ENCODE results near the gene GET4. TPM values are rescaled to one million over a fixed set of nuclear protein-coding genes. Genes with fewer than 3 reads are reported as not detected.
A peak's percentile ranks its signal among the peaks of the same experiment; 100 is the strongest.
"Not testable (repeated sequence)": the region's sequence is repeated elsewhere in the genome, so short reads cannot be mapped to it uniquely, and the experiment has no call there.

Gene GET4
- polyA plus RNA-seq, 3 donors, result 20.1 to 36.8 (median 25.5) TPM

- Histone ChIP-seq H3K4me3 (replicated peaks in 1 of 3; ENCODE audit: low read depth in 2 of 3, low read length in 3 of 3) (no peak overlapping the region), H4K20me1 (ENCODE audit: insufficient read depth, low read length) (peaks cover 73% of the 10 kb centered on the region), H3K9me3 (replicated peaks in 1 of 2; ENCODE audit: control insufficient read depth in 1 of 2, insufficient read depth in 1 of 2, low read length in 2 of 2) (no peaks in the 10 kb centered on the region), H2AFZ (ENCODE audit: insufficient read depth, low read depth, low read length, poor library complexity, severe bottlenecking) (no peak overlapping the region), H3K4me2 (replicated peaks; ENCODE audit: extremely low read depth, low read length, poor library complexity, severe bottlenecking) (peak overlapping the region; percentile 34), H3K9ac (ENCODE audit: insufficient read depth, low read length, poor library complexity, severe bottlenecking) (no peak overlapping the region), H3K79me2 (ENCODE audit: insufficient read depth, low read length) (peaks cover 73% of the 10 kb centered on the region), H3K27me3 (ENCODE audit: control insufficient read depth in 2 of 2, insufficient read depth in 2 of 2, low read length in 2 of 2) (no peaks in the 10 kb centered on the region), H3K36me3 (replicated peaks in 1 of 2; ENCODE audit: control insufficient read depth in 1 of 2, insufficient read depth in 2 of 2, low read length in 2 of 2) (peaks cover 23 to 33% of the 10 kb centered on the region in 2 donors), H3K27ac (ENCODE audit: low read depth in 1 of 2, low read length in 2 of 2) (peak overlapping the region in 1 of 2 donors; percentile 75), H3K4me1 (ENCODE audit: control insufficient read depth in 1 of 2, insufficient read depth in 2 of 2, low read length in 2 of 2) (peaks cover 23 to 27% of the 10 kb centered on the region in 2 donors)
- Mint-ChIP-seq H3K9me3 (peaks cover 0 to 3% (median 0%) of the 10 kb centered on the region in 7 donors), H3K27me3 (ENCODE audit: low read depth in 3 of 3) (no peaks in the 10 kb centered on the region), H3K27ac (peak overlapping the region in 6 of 7 donors; percentile 3 to 95 (median 90)), H3K36me3 (peaks cover 32 to 39% of the 10 kb centered on the region in 2 donors), H3K4me1 (peaks cover 32% of the 10 kb centered on the region), H3K4me3 (no peak overlapping the region)
- WGBS (ENCODE audit: insufficient coverage), result no CpG with 5 or more reads among the region's 4 CpGs
- TF ChIP-seq CTCF (IDR thresholded peaks at IDR 0.05), result no peak
- intact Hi-C loops (cut with micrococcal nuclease), result no loop called here
- DNase-seq, result no peak
Observed at GRCh38 chr7:939843-940242, 63.5 kb downstream of the GET4 start.

GRCh38 chr7:940599-941408 lies 64.5 kb downstream of the GET4 start:
- Mint-ChIP-seq H3K27ac (peak overlapping the region; percentile 81 to 95 (median 91)), H3K9me3 (peaks cover 0 to 3% (median 0%) of the 10 kb centered on the region in 7 donors), H3K4me3 (no peak overlapping the region)

GRCh38 chr7:943793-944192 lies 67.4 kb downstream of the GET4 start:
- Histone ChIP-seq H3K79me2 (ENCODE audit: insufficient read depth, low read length) (peaks cover 79% of the 10 kb centered on the region), H3K4me1 (ENCODE audit: control insufficient read depth in 1 of 2, insufficient read depth in 2 of 2, low read length in 2 of 2) (peaks cover 23 to 27% of the 10 kb centered on the region in 2 donors), H4K20me1 (ENCODE audit: insufficient read depth, low read length) (peaks cover 78% of the 10 kb centered on the region), H3K36me3 (replicated peaks in 1 of 2; ENCODE audit: control insufficient read depth in 1 of 2, insufficient read depth in 2 of 2, low read length in 2 of 2) (peaks cover 18% of the 10 kb centered on the region in 2 donors)
- H2AFZ ChIP-seq (ENCODE audit: insufficient read depth, low read depth, low read length, poor library complexity, severe bottlenecking); H3K27me3 Mint-ChIP-seq (ENCODE audit: low read depth in 3 of 3); intact Hi-C loops (cut with micrococcal nuclease); H3K4me3 ChIP-seq (replicated peaks in 1 of 3; ENCODE audit: low read depth in 2 of 3, low read length in 3 of 3); H3K27me3 ChIP-seq (ENCODE audit: control insufficient read depth in 2 of 2, insufficient read depth in 2 of 2, low read length in 2 of 2); H3K9ac ChIP-seq (ENCODE audit: insufficient read depth, low read length, poor library complexity, severe bottlenecking); H3K27ac ChIP-seq (ENCODE audit: low read depth in 1 of 2, low read length in 2 of 2); H3K4me3 Mint-ChIP-seq; H3K9me3 Mint-ChIP-seq; DNase-seq; H3K9me3 ChIP-seq (replicated peaks in 1 of 2; ENCODE audit: control insufficient read depth in 1 of 2, insufficient read depth in 1 of 2, low read length in 2 of 2); H3K4me2 ChIP-seq (replicated peaks; ENCODE audit: extremely low read depth, low read length, poor library complexity, severe bottlenecking); H3K27ac Mint-ChIP-seq: not testable (repeated sequence)
- no CpG with 5 or more reads among the region's 4 CpGs for WGBS (ENCODE audit: insufficient coverage)
- Mint-ChIP-seq H3K4me1 (peaks cover 36% of the 10 kb centered on the region), H3K36me3 (peaks cover 17 to 41% of the 10 kb centered on the region in 2 donors)

More at GRCh38 chr7:940599-941408, 64.5 kb downstream of the GET4 start:
- H3K4me1 Mint-ChIP-seq, result peaks cover 34% of the 10 kb centered on the region
- Histone ChIP-seq H3K9ac (ENCODE audit: insufficient read depth, low read length, poor library complexity, severe bottlenecking) (no peak overlapping the region), H3K27me3 (ENCODE audit: control insufficient read depth in 2 of 2, insufficient read depth in 2 of 2, low read length in 2 of 2) (no peaks in the 10 kb centered on the region), H2AFZ (ENCODE audit: insufficient read depth, low read depth, low read length, poor library complexity, severe bottlenecking) (no peak overlapping the region), H3K4me1 (ENCODE audit: control insufficient read depth in 1 of 2, insufficient read depth in 2 of 2, low read length in 2 of 2) (peaks cover 23 to 27% of the 10 kb centered on the region in 2 donors), H3K4me3 (replicated peaks in 1 of 3; ENCODE audit: low read depth in 2 of 3, low read length in 3 of 3) (peak overlapping the region in 1 of 3 experiments; percentile 31), H3K27ac (ENCODE audit: low read depth in 1 of 2, low read length in 2 of 2) (peak overlapping the region in 1 of 2 donors; percentile 75), H3K4me2 (replicated peaks; ENCODE audit: extremely low read depth, low read length, poor library complexity, severe bottlenecking) (peak overlapping the region; percentile 34), H3K36me3 (replicated peaks in 1 of 2; ENCODE audit: control insufficient read depth in 1 of 2, insufficient read depth in 2 of 2, low read length in 2 of 2) (peaks cover 23 to 24% of the 10 kb centered on the region in 2 donors), H3K9me3 (replicated peaks in 1 of 2; ENCODE audit: control insufficient read depth in 1 of 2, insufficient read depth in 1 of 2, low read length in 2 of 2) (no peaks in the 10 kb centered on the region), H4K20me1 (ENCODE audit: insufficient read depth, low read length) (peaks cover 73% of the 10 kb centered on the region), H3K79me2 (ENCODE audit: insufficient read depth, low read length) (peaks cover 73% of the 10 kb centered on the region)
- no CpG with 5 or more reads among the region's 2 CpGs for WGBS (ENCODE audit: insufficient coverage)
- no peaks in the 10 kb centered on the region for H3K27me3 Mint-ChIP-seq (ENCODE audit: low read depth in 3 of 3)
- DNase-seq, result peak; percentile 66 to 90 (median 89)
- H3K36me3 Mint-ChIP-seq, result peaks cover 31 to 41% of the 10 kb centered on the region in 2 donors
- intact Hi-C loops (cut with micrococcal nuclease), result no loop called here
- no peak for TF ChIP-seq CTCF (IDR thresholded peaks at IDR 0.05)
